ENCODE data around the gene CSK. TPM values are rescaled to one million over a fixed set of nuclear protein-coding genes. Genes with fewer than 3 reads are reported as not detected.

Gene CSK
- 106 and 112 TPM in 2 replicates for total RNA-seq (2014; rRNA removed; shearing (Covaris generic))
- total RNA-seq (2022), result 318 and 355 TPM in 2 replicates
- Bru-seq, nascent RNA, result percentile 89 among the genes with signal in this experiment
- BruChase-seq, experiment 1, labeled RNA remaining after a 6-hour chase, result percentile 95 among the genes with signal in this experiment
- BruChase-seq, experiment 2, labeled RNA remaining after a 2-hour chase, result percentile 93 among the genes with signal in this experiment
- long read RNA-seq, transcript CSK-202 (14 exons, 1,900 nt), result minor isoform, 11 of 212 reads
- long read RNA-seq, transcript CSK-201 (13 exons, 2,767 nt), result major isoform, 139 of 212 reads
- long read RNA-seq, partial matches to known transcripts, result 43 of 212 reads
- long read RNA-seq, other reads (novel, unspliced or antisense), result 19 of 212 reads

DNA sequence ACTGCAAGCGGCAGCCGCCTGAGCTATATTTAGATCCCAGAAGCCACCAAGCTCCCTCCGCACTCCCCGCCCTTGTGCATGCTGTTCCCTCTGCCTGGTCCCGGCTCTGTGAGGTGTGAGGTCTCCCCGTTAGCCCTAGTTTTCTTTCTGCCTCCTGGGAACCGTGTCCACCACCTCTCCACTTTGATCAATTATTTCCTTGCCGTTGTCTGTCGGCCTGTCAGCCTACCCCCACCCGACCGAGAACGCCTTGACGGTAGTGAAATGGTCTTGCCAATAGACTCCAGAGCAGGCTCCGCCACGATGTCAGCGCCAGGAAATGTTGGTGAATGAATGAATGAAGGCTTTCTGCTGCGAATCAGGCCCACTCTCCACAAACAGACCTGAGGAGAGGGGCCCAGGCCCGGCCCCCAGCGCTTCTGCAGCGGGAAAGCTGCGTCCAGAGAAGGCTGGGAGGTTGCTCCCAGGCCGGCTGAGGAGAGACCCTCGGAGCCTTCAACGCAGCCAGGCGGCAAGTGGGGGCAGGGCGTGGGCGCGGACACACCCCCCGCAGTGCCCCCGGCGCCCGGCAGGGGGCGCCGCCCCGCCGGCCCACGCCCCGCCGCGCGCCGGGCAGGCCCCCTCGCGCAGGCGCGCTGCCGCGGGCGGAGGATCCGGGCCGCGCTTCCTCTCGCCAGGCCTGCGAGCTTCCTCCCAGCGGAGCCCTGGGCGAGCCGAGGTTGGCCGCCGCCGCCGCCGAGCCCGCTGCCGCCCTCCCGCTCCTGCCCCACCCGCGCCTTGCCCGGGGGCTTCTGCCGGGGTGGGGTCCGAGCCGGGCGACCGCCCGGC, at the start of gene CSK:
Gene CSK (plus strand): TSS at position 650 of the 828 bp plus-strand sequence. CDS start 16,218 bp downstream, outside the sequence.
- Histone ChIP-seq H3K9me3 (ENCODE audit: low read length) (no peaks in the 10 kb centered on the region), H3K27ac (ENCODE audit: low read depth, low read length, poor library complexity, severe bottlenecking) (peak within 1 kb of the TSS; percentile 99), H3K4me3 (ENCODE audit: low read depth, low read length, poor library complexity, severe bottlenecking) (peak within 1 kb of the TSS; percentile 97), H3K36me3 (ENCODE audit: insufficient read depth, low read length) (peaks cover 36% of the 10 kb centered on the region), H3K9me2 (ENCODE audit: insufficient read depth, low read length) (no peaks in the 10 kb centered on the region), H3K4me2 (ENCODE audit: low read length) (peak within 1 kb of the TSS; percentile 92), H3K79me2 (ENCODE audit: insufficient read depth, low read depth, low read length) (peaks cover 63% of the 10 kb centered on the region), H3K4me1 (ENCODE audit: insufficient read depth, low read length, poor library complexity, severe bottlenecking) (peaks cover 72% of the 10 kb centered on the region), H4K20me1 (ENCODE audit: insufficient read depth, low read length) (no peaks in the 10 kb centered on the region), H2AFZ (ENCODE audit: low read length) (no peak within 1 kb of the TSS; the same call in 1 of the 2 replicates)
- no TSS peak for BruUV-seq (replicated peaks)
- DNase-seq (ENCODE audit: low spot score), result peak; percentile 89
- TF ChIP-seq, protein P1, sequence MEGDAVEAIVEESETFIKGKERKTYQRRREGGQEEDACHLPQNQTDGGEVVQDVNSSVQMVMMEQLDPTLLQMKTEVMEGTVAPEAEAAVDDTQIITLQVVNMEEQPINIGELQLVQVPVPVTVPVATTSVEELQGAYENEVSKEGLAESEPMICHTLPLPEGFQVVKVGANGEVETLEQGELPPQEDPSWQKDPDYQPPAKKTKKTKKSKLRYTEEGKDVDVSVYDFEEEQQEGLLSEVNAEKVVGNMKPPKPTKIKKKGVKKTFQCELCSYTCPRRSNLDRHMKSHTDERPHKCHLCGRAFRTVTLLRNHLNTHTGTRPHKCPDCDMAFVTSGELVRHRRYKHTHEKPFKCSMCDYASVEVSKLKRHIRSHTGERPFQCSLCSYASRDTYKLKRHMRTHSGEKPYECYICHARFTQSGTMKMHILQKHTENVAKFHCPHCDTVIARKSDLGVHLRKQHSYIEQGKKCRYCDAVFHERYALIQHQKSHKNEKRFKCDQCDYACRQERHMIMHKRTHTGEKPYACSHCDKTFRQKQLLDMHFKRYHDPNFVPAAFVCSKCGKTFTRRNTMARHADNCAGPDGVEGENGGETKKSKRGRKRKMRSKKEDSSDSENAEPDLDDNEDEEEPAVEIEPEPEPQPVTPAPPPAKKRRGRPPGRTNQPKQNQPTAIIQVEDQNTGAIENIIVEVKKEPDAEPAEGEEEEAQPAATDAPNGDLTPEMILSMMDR (conservative IDR thresholded peaks at IDR 0.05; ENCODE audit: low read length), result peak; percentile 55
- no peak for TF ChIP-seq EZH2phosphoT487 (IDR thresholded peaks at IDR 0.05; ENCODE audit: borderline replicate concordance, low read depth, low read length)
- ChIA-PET CTCF (ENCODE audit: unreplicated experiment) (interaction anchor here (0.6 to 1.2 kb wide), 3 partner anchors 9 to 18 kb away, joined by 3 to 6 read pairs (median 4); no protein-coding TSS in a partner anchor), POLR2A (interaction anchor here (1.0 to 11.4 kb wide), 4 partner anchors 7 to 40 kb away, joined by 3 to 221 read pairs (median 9); no protein-coding TSS in a partner anchor)
- intact Hi-C loops (cut with micrococcal nuclease; ENCODE audit: unreplicated experiment), result loop anchor here (1.0 to 5.0 kb wide), 4 partner anchors 9 to 421 kb away; partner anchors contain the start of gene C15orf39

DNA sequence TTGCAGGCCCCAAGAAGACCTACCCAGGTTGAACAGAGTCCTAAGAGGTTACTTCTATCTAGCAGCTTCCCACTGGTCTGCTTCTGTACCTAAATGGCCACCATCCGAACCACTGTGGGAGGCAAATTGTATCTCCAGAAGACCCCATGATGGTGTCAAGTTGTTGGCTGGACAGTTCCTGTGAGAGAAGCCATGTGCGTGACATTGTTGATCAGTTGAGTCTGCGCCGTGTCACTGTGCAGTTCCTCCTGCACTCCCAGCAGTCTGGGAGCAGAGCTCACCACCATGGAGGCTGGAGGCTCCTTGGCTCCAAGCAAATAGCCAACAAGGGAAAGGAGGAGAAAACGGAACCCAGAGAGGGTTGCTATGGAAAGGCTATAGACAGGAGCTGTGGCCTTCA, 49.0 kb upstream of the CSK start:
- no TSS peak for BruUV-seq (replicated peaks)
- no peaks in the 10 kb centered on the region for H3K9me3 ChIP-seq (ENCODE audit: low read length)
- H3K79me2 ChIP-seq (ENCODE audit: insufficient read depth, low read depth, low read length), result no peaks in the 10 kb centered on the region
- no peaks in the 10 kb centered on the region for H3K36me3 ChIP-seq (ENCODE audit: insufficient read depth, low read length)
- H2AFZ ChIP-seq (ENCODE audit: low read length), result no peak overlapping the region
- H3K4me2 ChIP-seq (ENCODE audit: low read length), result no peak overlapping the region
- H3K4me1 ChIP-seq (ENCODE audit: insufficient read depth, low read length, poor library complexity, severe bottlenecking), result no peaks in the 10 kb centered on the region
- DNase-seq (ENCODE audit: low spot score), result no peak
- ChIA-PET POLR2A (no interaction called here), CTCF (ENCODE audit: unreplicated experiment) (no interaction called here)
- H3K9me2 ChIP-seq (ENCODE audit: insufficient read depth, low read length), result no peaks in the 10 kb centered on the region
- no peaks in the 10 kb centered on the region; the same call in 1 of the 2 replicates for H4K20me1 ChIP-seq (ENCODE audit: insufficient read depth, low read length)
- TF ChIP-seq EZH2phosphoT487 (IDR thresholded peaks at IDR 0.05; ENCODE audit: borderline replicate concordance, low read depth, low read length), result no peak
- TF ChIP-seq, protein P1 (conservative IDR thresholded peaks at IDR 0.05; ENCODE audit: low read length), result no peak
- H3K27ac ChIP-seq (ENCODE audit: low read depth, low read length, poor library complexity, severe bottlenecking), result no peak overlapping the region
- intact Hi-C loops (cut with micrococcal nuclease; ENCODE audit: unreplicated experiment), result no loop called here
- H3K4me3 ChIP-seq (ENCODE audit: low read depth, low read length, poor library complexity, severe bottlenecking), result no peak overlapping the region

Data from OCI-LY7 (cell line).